NCI-H187 treated with DMSO at 0.1 percent for 48 hours (cell line): ENCODE data around the gene SDC3.
A peak's percentile ranks its signal among the peaks of the same experiment; 100 is the strongest.
"Not testable (repeated sequence)": the region's sequence is repeated elsewhere in the genome, so short reads cannot be mapped to it uniquely, and the experiment has no call there.

Experiments
- DNase-seq: peaks from one replicate; lab custom pipeline; 2025; lab: John Stamatoyannopoulos, UW

SDC3 gene

DNA sequence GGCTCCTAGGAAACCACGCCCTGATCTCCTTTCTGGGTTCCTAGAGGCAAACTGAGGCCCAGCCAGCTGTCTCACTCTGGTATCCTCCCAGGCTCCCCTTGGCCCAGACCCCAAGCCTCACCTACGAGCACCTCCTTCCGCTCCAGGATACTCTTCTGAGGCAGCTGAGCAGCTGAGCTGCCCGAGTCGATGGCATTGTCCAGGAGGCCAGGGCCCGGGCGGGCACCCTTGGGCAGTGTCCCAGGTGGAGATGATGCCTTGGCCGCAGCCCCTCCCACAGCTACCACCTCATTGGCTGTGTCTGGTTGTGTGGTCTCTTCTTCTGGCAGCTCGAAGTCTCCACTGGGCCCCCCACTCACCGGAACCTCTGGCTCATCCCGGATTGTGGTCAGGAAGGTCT lies 34.4 kb downstream of the SDC3 start:
- no peak for DNase-seq

DNA sequence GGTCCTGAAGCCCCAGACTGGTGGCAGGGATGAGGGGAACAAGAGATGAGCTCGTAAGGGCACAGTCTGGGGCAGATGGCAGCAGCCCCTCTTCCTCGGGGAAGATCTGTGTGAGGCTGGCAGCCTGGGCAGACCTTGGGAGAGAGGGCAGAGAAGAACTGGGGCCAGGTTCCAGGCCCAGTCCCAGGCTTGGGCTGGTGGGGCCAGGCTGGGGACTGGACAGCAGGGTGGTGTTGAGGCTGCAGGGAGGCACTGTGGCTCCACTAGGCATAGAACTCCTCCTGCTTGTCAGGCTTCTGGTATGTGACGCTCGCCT lies 35.7 kb downstream of the SDC3 start:
- DNase-seq, result no peak

- DNase-seq, result no peak
Measured at GRCh38 chr1:30872033-30872947, 36.3 kb downstream of the SDC3 start.

DNA sequence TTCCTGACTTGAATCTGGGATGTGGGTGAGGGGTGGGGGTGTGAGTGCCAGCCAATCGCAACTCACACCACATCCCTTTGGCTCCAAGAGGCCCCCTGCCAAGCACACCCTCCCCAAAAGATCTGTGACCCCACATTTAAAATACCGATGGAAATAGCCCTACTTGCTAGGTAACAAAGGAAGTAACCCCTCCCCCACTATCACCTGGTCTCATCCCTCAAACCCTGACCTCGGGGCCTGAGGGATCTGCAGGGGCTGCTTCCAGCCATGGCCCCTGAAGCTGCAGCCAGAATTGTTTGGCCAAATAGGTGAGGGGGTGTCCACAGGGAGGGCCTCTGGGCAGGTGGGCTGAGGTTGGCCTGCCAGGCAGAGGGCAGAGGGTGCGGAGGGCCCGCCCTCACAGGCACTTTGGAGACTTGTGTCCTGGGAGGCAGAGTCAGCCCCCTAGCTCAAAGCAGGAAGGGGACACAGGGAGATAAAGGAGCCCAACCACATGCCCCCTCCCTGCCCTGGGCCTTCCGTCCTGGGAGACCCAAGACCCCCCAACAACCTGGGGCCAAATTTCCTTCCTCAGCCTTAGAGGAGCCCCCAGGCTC lies 37.2 kb downstream of the SDC3 start:
- no peak for DNase-seq

DNA sequence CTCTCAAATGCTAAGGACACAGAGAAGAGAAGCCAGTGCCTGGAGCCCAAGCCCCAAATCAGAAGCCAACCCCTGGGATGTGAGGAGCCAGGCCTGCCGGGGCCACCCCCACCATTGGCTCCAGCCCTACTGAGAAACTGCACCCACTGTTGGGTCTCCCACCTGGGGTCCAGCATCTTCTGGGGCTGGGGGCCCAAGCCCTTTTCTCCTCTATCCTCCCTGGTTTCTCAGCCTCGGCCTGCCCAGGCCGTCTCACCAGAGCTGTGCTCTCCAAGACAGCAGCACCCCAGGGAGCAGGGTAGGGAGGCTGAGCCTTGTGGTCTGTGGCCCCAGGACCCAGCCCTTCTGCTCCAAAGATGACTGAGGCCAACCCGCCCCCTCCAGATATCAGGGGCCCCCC lies 37.9 kb downstream of the SDC3 start:
- DNase-seq, result no peak

- no peak for DNase-seq
Measured at GRCh38 chr1:30870035-30870434, 38.5 kb downstream of the SDC3 start.

- no peak for DNase-seq
Measured at GRCh38 chr1:30868833-30869435, 39.6 kb downstream of the SDC3 start.

DNA sequence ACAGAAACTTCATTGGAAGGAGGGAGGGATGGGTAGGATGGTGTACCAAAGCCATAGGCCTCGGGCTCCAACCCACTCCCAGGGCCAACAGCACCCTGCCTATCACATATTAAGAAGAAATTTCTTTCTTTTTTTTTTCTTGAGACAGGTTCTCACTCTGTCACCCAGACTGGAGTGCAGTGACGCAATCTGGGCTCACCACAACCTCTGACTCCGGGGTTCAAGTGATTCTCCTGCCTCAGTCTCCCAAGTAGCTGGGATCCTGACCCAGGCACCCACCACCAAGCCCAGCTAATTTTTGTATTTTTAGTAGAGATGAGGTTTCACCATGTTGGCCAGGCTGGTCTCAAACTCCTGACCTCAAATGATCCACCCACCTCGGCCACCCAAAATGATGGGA lies 40.5 kb downstream of the SDC3 start:
- DNase-seq, result not testable (repeated sequence)

DNA sequence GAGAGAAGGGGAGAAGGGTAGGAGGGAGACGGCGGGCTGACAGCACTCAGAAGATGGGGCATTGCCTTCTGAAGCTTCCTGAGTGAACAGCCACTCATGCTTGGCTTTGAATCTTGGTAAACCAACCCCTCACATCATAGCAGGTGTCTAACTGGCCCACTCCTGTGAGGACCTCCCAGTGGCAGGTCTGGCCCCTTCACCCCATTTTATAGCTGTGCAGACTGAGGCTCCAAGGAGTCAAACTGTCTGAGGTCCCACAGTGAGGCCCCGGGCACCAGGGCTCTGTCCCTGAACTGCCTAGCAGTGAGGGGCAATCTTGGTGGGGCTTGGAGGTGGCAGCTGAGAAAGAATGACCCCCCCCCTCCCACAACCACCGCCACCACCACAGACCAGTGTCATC lies 41.0 kb downstream of the SDC3 start:
- DNase-seq, result no peak

GRCh38 chr1:30866594-30866993 lies 42.0 kb downstream of the SDC3 start:
- no peak for DNase-seq

DNA sequence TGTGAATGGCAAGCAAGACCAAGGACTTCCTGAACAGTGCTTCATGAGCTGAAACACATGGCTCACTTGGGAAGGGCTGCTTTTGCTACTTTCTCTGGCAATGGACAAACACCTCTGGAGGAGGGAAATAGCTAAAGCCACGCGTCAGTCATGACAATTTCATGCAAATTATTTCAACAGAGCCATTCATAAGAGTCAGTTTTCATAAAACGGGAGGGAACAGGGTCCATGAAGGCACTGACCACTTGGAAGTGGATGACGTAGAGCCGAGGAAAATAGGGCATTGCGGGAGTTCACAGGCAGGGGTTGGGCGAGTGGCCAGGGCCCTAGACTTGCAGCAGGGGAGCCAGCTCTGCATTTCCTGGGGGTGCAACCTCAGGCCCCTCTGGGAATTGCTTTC lies 43.9 kb downstream of the SDC3 start:
- no peak for DNase-seq

GRCh38 chr1:30863858-30864604 lies 44.5 kb downstream of the SDC3 start:
- DNase-seq, result no peak

GRCh38 chr1:30860320-30860652 lies 48.3 kb downstream of the SDC3 start:
- DNase-seq, result no peak

DNA sequence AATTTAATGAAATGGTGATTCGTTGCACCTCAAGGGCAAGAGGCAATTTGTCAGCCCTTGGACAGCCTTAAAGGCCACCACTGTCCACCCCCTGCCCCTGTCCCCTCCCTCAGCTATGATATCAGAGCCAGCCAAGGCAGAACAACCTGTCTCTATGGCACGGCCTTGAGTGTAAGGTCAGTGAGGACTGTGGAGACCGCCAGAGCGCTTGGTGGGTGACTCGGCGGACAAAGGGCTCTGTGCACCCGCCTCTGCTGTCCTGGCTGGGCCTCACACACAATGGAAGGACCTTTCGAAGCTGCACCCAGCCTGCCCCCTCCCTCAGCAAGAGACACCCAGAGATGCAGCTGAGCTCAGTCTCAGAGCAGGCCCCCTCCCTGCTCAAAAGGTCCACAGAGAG lies 50.6 kb downstream of the SDC3 start:
- DNase-seq, result no peak

- no peak for DNase-seq
Measured at GRCh38 chr1:30857062-30857461, 51.5 kb downstream of the SDC3 start.

DNA sequence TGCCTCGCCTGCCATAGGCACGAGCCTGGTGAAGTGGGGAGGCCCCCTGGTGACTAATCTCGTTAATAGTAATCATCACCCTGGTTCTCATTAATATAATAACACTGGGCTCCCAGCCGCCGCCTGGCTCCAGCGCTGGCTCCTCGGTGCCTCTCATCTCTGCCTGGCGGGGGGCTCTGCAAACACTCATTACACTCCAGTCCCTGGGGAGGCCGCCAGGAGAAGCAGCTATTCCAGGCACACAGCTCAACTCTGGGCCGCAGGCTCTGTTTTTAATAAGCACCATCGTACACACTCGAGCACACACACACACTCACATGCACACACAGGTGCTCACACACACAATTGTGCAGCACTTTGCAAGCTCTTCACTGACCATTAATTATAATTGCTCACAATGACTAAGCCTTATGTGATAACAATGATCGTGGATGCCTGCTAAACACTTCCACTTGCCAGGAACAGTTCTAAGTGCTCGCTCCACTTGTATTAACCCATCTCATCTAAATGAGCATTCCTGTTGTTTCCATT lies 52.2 kb downstream of the SDC3 start:
- peak; percentile 71 for DNase-seq

DNA sequence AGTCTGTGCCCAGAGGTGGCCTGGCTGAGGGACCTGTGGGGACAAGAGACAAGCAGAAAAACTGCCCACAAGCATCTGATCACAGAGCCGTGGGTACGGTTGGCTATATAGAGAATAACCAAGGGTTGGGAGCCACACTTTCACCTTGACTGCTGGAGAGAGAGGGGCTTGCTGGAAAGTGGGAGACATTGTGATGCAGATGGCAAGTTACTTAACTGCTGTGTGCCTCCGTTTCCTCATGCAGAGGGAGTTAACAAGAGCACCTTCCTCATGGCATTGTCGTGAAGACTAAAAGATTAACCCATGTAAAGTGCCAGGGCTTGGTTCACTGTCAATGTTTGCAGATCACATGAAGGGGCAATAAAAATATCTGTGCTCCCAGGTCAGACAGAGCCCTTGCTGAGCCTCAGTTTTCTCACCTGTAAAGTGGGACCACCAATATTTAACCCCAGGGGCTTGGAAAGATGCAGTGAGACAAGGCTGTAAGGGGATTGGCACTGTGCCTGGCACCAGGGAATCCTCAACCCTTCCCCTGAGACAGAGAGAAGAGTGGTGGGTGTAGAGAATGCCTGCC lies 52.8 kb downstream of the SDC3 start:
- no peak for DNase-seq

DNA sequence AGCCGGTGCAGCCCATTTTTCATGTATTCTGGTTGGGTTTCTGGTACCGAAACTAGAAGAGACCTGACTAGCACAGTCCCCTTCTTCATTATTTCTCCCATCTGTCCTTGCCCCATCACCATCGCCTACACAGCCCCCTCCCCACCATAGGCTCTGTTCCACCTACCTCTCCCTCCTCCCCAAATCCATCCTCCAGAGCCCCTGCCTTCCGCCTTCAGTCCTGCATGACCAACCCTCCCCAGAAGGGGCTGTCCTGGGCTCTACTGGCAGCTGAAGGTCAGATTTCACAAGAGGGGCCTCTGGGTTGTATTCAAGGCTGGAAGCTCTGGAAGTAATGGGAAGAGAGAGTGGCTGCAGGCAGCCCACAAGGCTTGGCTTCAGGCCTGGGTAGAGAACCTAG lies 55.2 kb downstream of the SDC3 start:
- DNase-seq, result no peak

DNA sequence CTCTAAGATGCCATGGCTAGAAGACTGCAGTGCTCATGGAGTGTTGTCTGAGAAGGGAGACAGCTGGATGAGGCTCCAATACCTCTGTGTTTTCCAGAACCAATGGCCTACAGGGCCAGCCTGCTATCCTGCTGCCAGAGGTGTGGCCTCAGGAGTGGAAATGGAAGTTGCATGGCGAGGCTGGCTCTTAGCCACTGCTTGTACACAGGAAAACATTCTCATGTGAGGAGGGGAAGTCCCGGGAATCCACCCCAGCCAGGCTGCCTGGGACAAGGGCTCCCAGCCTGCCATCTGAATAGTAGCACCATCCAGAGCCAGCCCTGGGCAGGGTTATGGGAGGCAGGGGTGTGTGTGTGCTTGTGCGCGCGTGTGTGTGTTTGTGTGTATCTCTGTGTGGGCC lies 56.5 kb downstream of the SDC3 start:
- DNase-seq, result no peak

GRCh38 chr1:30851286-30851685 lies 57.3 kb downstream of the SDC3 start:
- no peak for DNase-seq

DNA sequence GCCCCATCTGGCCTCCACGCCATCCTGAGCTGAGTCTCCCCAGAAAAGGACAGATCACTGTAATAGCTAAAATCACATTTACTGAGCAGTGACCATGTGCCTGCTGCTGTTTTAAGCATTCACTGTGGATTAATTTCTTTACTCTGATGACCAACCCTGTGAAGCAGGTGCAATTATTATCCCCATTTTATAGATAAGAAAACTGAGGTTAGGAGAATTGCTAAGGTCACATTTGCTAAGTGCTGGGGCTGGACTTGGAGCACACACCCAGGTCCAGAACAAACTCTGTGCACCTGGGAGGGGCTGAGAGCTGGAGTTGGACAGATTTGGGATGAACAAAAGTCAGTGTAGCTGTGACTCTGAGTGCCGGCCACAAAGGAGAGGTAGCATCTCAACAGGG lies 58.0 kb downstream of the SDC3 start:
- no peak for DNase-seq

GRCh38 chr1:30848130-30848529 lies 60.4 kb downstream of the SDC3 start:
- DNase-seq, result no peak
